GM18508 (cell line): ENCODE data around the gene MCTP1.

Experiments
- ATAC-seq: cut with Tn5 transposase; IDR thresholded peaks from one replicate; pipeline ENCODE4 v1.9.1; 2021; ENCODE audit warnings: moderate number of reproducible peaks; ENCODE audit not compliant: insufficient read depth, unreplicated experiment

MCTP1 gene

GRCh38 chr5:94693043-94693822 is 591.7 kb downstream of the MCTP1 start:
- no peak for ATAC-seq

GRCh38 chr5:94692581-94692980 is 592.3 kb downstream of the MCTP1 start:
- ATAC-seq, result no peak

- ATAC-seq, result no peak
These were observed 592.9 kb downstream of the MCTP1 start for GRCh38 chr5:94691949-94692348.

- ATAC-seq, result no peak
These were observed 593.6 kb downstream of the MCTP1 start for GRCh38 chr5:94691291-94691690.

GRCh38 chr5:94690778-94691177 is 594.1 kb downstream of the MCTP1 start:
- ATAC-seq, result no peak

- no peak for ATAC-seq
These were observed 595.0 kb downstream of the MCTP1 start for GRCh38 chr5:94689908-94690307.

- no peak for ATAC-seq
These were observed 601.9 kb downstream of the MCTP1 start for GRCh38 chr5:94682814-94683520.

- ATAC-seq, result no peak
These were observed 608.8 kb downstream of the MCTP1 start for GRCh38 chr5:94675965-94676618.

GRCh38 chr5:94674490-94675382 is 610.2 kb downstream of the MCTP1 start:
- no peak for ATAC-seq

GRCh38 chr5:94672746-94673145 is 612.1 kb downstream of the MCTP1 start:
- no peak for ATAC-seq

- ATAC-seq, result no peak
These were observed 614.2 kb downstream of the MCTP1 start for GRCh38 chr5:94670726-94671125.

- ATAC-seq, result no peak
These were observed 617.0 kb downstream of the MCTP1 start for GRCh38 chr5:94667937-94668336.

- no peak for ATAC-seq
These were observed 623.8 kb downstream of the MCTP1 start for GRCh38 chr5:94661086-94661485.

GRCh38 chr5:94660506-94660905 is 624.4 kb downstream of the MCTP1 start:
- no peak for ATAC-seq

GRCh38 chr5:94658272-94658671 is 626.6 kb downstream of the MCTP1 start:
- no peak for ATAC-seq
